Neutrophil (primary cell): ENCODE results near the gene JAG2.

Experiments used
- H3K27ac ChIP-seq: fragments of 200-600 bp; sonication (generic); 2 replicates; pipeline ENCODE4 v1.5.1; 2016; ENCODE audit warnings: mild to moderate bottlenecking, moderate library complexity
- H3K27me3 ChIP-seq: fragments of 200-600 bp; sonication (generic); 2 replicates; pipeline ENCODE4 v1.6.0; 2016; ENCODE audit warnings: mild to moderate bottlenecking
- H3K36me3 ChIP-seq: fragments of 200-600 bp; sonication (generic); 2 replicates; pipeline ENCODE4 v1.5.1; 2017
- H3K4me1 ChIP-seq, 2 experiments: fragments of 200-600 bp in 1 of 2; sonication (generic) in 1 of 2; 1 replicate in 1 of 2; 2 replicates in 1 of 2; pipeline versions ENCODE4 v1.5.1 to v1.6.1; 2013 to 2016; ENCODE audit warnings: low read depth in 1 of 2, low read length in 1 of 2, mild to moderate bottlenecking in 1 of 2, moderate library complexity in 1 of 2; ENCODE audit not compliant: control insufficient read depth in 1 of 2, insufficient read depth in 1 of 2
- H3K4me3 ChIP-seq, 2 experiments: fragments of 200-600 bp in 1 of 2; sonication (generic) in 1 of 2; 1 replicate in 1 of 2; 2 replicates in 1 of 2; pipeline ENCODE4 v1.5.1; 2013 to 2016; ENCODE audit warnings: low read depth in 1 of 2, low read length in 1 of 2, mild to moderate bottlenecking in 1 of 2, moderate library complexity in 1 of 2
- H3K9me3 ChIP-seq: fragments of 200-600 bp; sonication (generic); 2 replicates; pipeline ENCODE4 v1.5.1; 2016
- TF ChIP-seq, protein P1 (sequence below): fragments of 200-600 bp; sonication (generic); IDR thresholded peaks from 2 replicates; pipeline ENCODE4 v1.5.1; 2016; ENCODE audit warnings: antibody characterized with exemption

Gene JAG2

GRCh38 chr14:105161309-105161708 lies 7.3 kb downstream of the JAG2 start:
- TF ChIP-seq, protein P1, sequence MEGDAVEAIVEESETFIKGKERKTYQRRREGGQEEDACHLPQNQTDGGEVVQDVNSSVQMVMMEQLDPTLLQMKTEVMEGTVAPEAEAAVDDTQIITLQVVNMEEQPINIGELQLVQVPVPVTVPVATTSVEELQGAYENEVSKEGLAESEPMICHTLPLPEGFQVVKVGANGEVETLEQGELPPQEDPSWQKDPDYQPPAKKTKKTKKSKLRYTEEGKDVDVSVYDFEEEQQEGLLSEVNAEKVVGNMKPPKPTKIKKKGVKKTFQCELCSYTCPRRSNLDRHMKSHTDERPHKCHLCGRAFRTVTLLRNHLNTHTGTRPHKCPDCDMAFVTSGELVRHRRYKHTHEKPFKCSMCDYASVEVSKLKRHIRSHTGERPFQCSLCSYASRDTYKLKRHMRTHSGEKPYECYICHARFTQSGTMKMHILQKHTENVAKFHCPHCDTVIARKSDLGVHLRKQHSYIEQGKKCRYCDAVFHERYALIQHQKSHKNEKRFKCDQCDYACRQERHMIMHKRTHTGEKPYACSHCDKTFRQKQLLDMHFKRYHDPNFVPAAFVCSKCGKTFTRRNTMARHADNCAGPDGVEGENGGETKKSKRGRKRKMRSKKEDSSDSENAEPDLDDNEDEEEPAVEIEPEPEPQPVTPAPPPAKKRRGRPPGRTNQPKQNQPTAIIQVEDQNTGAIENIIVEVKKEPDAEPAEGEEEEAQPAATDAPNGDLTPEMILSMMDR = no peak
- no peaks in the 10 kb centered on the region for H3K9me3 ChIP-seq
- no peaks in the 10 kb centered on the region for H3K36me3 ChIP-seq
- no peak overlapping the region for H3K4me3 ChIP-seq
- no peak overlapping the region for H3K27ac ChIP-seq
- no peaks in the 10 kb centered on the region for H3K4me1 ChIP-seq
- peaks cover 28% of the 10 kb centered on the region for H3K27me3 ChIP-seq

DNA sequence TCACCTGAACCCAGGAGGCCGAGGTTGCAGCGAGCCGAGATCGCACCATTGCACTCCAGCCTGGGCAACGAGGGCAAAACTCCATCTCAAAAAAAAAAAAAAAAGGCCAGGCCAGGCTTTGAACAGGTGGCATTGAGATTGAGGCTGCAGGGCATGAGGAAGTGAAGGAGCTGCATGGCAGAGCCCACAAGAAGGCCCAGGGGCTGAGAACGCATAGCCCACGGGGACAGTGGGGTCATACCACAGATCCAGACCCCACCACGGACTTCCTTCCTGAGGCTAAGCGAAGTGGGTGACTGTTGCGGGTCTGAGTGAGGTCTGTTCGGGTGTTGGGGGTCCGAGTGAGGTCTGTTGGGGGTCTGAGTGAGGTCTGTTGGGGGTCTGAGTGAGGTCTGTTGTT lies 7.8 kb downstream of the JAG2 start:
- Histone ChIP-seq H3K27me3 (peaks cover 23% of the 10 kb centered on the region), H3K4me1 (no peaks in the 10 kb centered on the region), H3K9me3 (no peaks in the 10 kb centered on the region), H3K4me3 (no peak overlapping the region), H3K27ac (no peak overlapping the region), H3K36me3 (no peaks in the 10 kb centered on the region)
- TF ChIP-seq, protein P1 = no peak

DNA sequence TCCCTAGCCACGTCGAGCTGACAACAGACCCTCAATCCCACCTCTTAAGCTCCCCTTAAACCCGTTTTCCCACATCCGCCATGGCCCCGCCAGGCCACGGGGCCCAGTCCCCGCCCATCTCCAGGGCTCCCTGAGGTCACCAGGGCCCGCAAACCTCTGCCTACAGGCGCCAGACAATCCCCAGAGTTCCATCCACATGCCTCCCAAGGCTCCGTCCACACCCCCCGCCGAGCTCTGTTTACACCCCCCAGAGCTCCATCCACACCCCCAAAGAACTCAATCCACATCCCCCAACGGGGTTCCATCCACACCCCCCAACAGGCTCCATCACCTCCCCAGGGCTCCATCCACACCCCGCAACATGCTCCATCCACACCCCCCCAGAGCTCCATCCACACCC lies 9.2 kb downstream of the JAG2 start:
- Histone ChIP-seq H3K4me1 (no peaks in the 10 kb centered on the region), H3K27me3 (peaks cover 8% of the 10 kb centered on the region), H3K4me3 (no peak overlapping the region), H3K9me3 (no peaks in the 10 kb centered on the region), H3K36me3 (no peaks in the 10 kb centered on the region), H3K27ac (no peak overlapping the region)
- TF ChIP-seq, protein P1 = no peak

DNA sequence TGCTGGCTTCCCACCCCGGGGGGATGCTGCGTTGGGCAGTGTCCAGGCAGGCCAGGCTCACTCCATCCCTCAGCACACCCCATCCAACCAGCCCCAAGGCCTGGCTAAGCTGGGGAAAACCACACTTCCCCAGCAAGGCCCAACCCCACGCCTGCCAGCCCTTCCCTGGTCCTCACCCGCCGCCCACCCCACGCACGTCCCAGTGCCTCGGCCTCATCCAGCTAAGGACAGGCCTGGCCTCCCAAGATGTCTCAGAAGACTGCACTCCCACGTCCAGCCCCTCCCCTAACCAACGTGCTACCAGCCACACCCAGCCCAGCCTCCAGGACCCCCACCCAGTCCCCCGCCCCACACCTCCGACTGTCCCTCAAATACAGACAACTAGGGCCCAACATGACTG lies 9.8 kb downstream of the JAG2 start:
- Histone ChIP-seq H3K4me1 (no peaks in the 10 kb centered on the region), H3K27me3 (peaks cover 8% of the 10 kb centered on the region), H3K9me3 (no peaks in the 10 kb centered on the region), H3K4me3 (no peak overlapping the region), H3K27ac (no peak overlapping the region), H3K36me3 (no peaks in the 10 kb centered on the region)
- TF ChIP-seq, protein P1 = no peak

GRCh38 chr14:105157872-105158271 lies 10.7 kb downstream of the JAG2 start:
- H3K27me3 ChIP-seq = peaks cover 8% of the 10 kb centered on the region
- TF ChIP-seq, protein P1 = no peak
- no peak overlapping the region for H3K4me3 ChIP-seq
- H3K4me1 ChIP-seq = no peaks in the 10 kb centered on the region
- H3K27ac ChIP-seq = no peak overlapping the region
- H3K9me3 ChIP-seq = no peaks in the 10 kb centered on the region
- no peaks in the 10 kb centered on the region for H3K36me3 ChIP-seq
